GM23338 (cell line): Measurements from ENCODE around the gene LSP1.

Experiments
- EZH2 ChIP-seq: fragments of 200-600 bp; sonication (generic); IDR thresholded peaks from one replicate; pipeline ENCODE4 v1.8.0; 2017; ENCODE audit warnings: antibody characterized with exemption, mild to moderate bottlenecking, low read depth; ENCODE audit not compliant: unreplicated experiment
- EZH2phosphoT487 ChIP-seq: fragments of 200-600 bp; sonication (generic); IDR thresholded peaks from one replicate; pipeline ENCODE4 v1.8.1; 2018; ENCODE audit warnings: antibody characterized with exemption; ENCODE audit not compliant: unreplicated experiment
- ZNF331 ChIP-seq: fragments of 250-450 bp; sonication (Bioruptor Pico); IDR thresholded peaks from 2 replicates; pipeline ENCODE4 v1.5.0; 2020; ENCODE audit warnings: low read depth, mild to moderate bottlenecking, moderate library complexity
- TF ChIP-seq, protein P1 (sequence below): IDR thresholded peaks from one replicate; pipeline ENCODE4 v1.6.1; 2018; ENCODE audit warnings: antibody characterized with exemption; ENCODE audit not compliant: unreplicated experiment

DNA sequence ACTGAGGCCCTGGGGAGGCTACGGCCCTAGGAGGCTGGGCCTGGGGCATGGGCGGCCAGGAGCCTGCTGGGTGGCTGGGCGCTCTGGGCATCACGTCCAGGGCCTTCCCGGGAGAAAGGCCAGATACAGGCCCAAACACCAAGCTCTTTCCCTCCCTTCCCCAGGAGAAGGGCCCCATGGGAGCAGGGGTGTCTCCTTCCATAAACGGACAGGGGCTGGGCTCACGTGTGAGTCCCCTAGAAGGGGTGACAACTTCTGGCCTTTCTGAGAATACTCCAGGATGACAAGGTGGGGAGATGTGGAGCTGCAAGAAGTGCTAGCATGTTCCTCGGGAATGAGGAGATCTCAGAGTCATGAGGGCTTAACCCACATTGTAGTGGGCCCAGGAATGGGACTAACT lies 37.6 kb upstream of the LSP1 start:
- TF ChIP-seq ZNF331 (no peak), EZH2phosphoT487 (no peak), EZH2 (no peak)
- TF ChIP-seq, protein P1, sequence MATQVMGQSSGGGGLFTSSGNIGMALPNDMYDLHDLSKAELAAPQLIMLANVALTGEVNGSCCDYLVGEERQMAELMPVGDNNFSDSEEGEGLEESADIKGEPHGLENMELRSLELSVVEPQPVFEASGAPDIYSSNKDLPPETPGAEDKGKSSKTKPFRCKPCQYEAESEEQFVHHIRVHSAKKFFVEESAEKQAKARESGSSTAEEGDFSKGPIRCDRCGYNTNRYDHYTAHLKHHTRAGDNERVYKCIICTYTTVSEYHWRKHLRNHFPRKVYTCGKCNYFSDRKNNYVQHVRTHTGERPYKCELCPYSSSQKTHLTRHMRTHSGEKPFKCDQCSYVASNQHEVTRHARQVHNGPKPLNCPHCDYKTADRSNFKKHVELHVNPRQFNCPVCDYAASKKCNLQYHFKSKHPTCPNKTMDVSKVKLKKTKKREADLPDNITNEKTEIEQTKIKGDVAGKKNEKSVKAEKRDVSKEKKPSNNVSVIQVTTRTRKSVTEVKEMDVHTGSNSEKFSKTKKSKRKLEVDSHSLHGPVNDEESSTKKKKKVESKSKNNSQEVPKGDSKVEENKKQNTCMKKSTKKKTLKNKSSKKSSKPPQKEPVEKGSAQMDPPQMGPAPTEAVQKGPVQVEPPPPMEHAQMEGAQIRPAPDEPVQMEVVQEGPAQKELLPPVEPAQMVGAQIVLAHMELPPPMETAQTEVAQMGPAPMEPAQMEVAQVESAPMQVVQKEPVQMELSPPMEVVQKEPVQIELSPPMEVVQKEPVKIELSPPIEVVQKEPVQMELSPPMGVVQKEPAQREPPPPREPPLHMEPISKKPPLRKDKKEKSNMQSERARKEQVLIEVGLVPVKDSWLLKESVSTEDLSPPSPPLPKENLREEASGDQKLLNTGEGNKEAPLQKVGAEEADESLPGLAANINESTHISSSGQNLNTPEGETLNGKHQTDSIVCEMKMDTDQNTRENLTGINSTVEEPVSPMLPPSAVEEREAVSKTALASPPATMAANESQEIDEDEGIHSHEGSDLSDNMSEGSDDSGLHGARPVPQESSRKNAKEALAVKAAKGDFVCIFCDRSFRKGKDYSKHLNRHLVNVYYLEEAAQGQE: no peak
